ENCODE data around the gene MED9. TPM values are rescaled to one million over a fixed set of nuclear protein-coding genes. Genes with fewer than 3 reads are reported as not detected.

The MED9 gene
- total RNA-seq, 1 experiment from 2014 or later = 28.3 TPM

DNA sequence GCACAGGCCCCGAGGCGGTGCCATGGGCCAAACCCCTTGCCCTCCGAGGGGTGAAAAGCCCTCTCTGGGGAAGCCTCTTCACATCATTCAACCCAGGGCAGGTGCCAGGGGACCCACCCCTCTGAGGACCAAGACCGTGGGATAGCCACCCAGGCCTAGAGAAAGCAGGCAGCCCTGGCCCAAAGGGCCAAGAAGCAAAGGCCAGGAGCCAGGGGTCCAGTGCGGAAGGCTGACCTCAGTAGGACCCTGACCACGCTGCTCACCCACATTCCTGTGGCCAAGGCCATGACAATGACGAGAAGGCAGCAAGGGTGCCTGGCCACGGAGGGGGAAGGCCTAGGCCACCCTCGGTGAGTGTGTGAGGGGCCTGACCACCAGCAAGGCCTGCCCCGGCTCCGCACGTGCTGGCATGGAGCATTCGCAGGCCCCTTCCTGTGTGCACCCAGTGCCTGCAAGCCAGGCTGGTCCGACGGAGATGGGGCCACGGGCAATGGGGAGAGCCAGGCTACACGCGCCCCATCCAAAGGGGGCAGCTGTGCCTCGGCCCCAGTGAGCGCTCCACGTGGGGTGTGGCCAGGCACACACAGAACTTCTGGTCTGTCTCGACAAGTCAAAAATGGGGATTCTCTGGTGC lies 43.9 kb downstream of the MED9 start:
- TF ChIP-seq, protein P1, sequence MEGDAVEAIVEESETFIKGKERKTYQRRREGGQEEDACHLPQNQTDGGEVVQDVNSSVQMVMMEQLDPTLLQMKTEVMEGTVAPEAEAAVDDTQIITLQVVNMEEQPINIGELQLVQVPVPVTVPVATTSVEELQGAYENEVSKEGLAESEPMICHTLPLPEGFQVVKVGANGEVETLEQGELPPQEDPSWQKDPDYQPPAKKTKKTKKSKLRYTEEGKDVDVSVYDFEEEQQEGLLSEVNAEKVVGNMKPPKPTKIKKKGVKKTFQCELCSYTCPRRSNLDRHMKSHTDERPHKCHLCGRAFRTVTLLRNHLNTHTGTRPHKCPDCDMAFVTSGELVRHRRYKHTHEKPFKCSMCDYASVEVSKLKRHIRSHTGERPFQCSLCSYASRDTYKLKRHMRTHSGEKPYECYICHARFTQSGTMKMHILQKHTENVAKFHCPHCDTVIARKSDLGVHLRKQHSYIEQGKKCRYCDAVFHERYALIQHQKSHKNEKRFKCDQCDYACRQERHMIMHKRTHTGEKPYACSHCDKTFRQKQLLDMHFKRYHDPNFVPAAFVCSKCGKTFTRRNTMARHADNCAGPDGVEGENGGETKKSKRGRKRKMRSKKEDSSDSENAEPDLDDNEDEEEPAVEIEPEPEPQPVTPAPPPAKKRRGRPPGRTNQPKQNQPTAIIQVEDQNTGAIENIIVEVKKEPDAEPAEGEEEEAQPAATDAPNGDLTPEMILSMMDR (conservative IDR thresholded peaks at IDR 0.05; ENCODE audit: low read depth, low read length) = no peak
- TF ChIP-seq EZH2phosphoT487 (IDR thresholded peaks at IDR 0.05; ENCODE audit: borderline replicate concordance, low read length) (no peak), EZH2 (IDR thresholded peaks at IDR 0.05; ENCODE audit: low read length, unreplicated experiment) (no peak)
- no peaks in the 10 kb centered on the region for H4K20me1 ChIP-seq (ENCODE audit: low read length)
- H3K9me3 ChIP-seq (ENCODE audit: low read length) = no peaks in the 10 kb centered on the region
- H3K9me2 ChIP-seq (replicated peaks; ENCODE audit: low read length) = no peaks in the 10 kb centered on the region
- H3K4me2 ChIP-seq (ENCODE audit: low read length) = no peak overlapping the region
- no peak overlapping the region for H3K4me3 ChIP-seq (ENCODE audit: low read length)
- DNase-seq (no peak), ATAC-seq (no peak)
- H3F3A ChIP-seq (ENCODE audit: low read length, unreplicated experiment) = no peaks in the 10 kb centered on the region
- ChIA-PET CTCF (no interaction called here), POLR2A (ENCODE audit: unreplicated experiment) (no interaction called here)
- H3K36me3 ChIP-seq (ENCODE audit: low read depth, low read length) = no peaks in the 10 kb centered on the region
- H3K79me2 ChIP-seq (ENCODE audit: low read length) = no peaks in the 10 kb centered on the region
- H3K9ac ChIP-seq (ENCODE audit: low read length) = no peak overlapping the region
- intact Hi-C loops (cut with micrococcal nuclease) = no loop called here
- no TSS peak for BruUV-seq (replicated peaks)
- H3K27ac ChIP-seq (ENCODE audit: low read length) = no peak overlapping the region
- H3K4me1 ChIP-seq (ENCODE audit: insufficient read depth, low read length) = no peaks in the 10 kb centered on the region
- no peaks in the 10 kb centered on the region for H3K27me3 ChIP-seq (ENCODE audit: low read length)
- H2AFZ ChIP-seq (ENCODE audit: low read length) = no peak overlapping the region

DNA sequence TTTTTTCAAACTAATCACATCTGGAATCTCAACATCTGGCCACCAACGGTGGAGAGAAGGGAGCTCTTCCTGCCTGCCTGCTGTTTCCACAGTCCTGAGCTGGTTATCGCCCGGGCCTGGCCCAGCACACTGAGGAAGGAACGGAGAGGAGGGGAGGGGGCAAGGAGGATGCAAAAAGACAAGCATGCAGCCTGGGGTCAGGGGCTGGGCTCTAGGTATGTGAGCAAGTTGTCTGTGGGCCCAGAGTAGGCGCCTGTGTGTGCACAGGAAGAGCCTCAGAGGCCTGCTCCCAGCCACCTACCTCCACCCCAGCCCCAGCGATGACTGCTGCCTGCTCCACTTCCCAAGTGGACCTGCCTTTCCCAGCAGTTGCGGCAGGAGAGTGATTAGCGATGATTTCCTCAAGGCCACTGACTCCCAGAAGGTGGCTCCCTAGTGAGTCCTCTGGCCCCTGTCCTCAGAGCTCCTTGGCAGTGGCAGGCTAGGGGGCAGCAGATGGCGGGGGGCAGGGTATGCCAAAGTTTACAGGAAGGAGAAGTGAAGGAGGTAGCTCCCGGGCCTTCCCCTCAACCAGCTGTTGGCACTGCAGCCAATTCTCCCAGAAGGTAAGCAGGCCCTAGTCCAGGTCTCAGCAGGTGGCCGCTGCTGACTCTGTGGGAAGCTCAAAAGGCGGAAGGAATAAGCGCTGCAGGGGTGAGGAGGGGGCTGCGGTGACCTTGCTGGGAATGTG lies 46.4 kb downstream of the MED9 start:
- Histone ChIP-seq H4K20me1 (ENCODE audit: low read length) (no peaks in the 10 kb centered on the region), H3K4me3 (ENCODE audit: low read length) (no peak overlapping the region), H3K27ac (ENCODE audit: low read length) (no peak overlapping the region), H3K4me2 (ENCODE audit: low read length) (no peak overlapping the region), H3K9me2 (replicated peaks; ENCODE audit: low read length) (no peaks in the 10 kb centered on the region), H3K4me1 (ENCODE audit: insufficient read depth, low read length) (no peaks in the 10 kb centered on the region), H3K36me3 (ENCODE audit: low read depth, low read length) (no peaks in the 10 kb centered on the region), H3K27me3 (ENCODE audit: low read length) (no peaks in the 10 kb centered on the region), H3K79me2 (ENCODE audit: low read length) (no peaks in the 10 kb centered on the region), H3K9ac (ENCODE audit: low read length) (no peak overlapping the region), H2AFZ (ENCODE audit: low read length) (no peak overlapping the region), H3K9me3 (ENCODE audit: low read length) (no peaks in the 10 kb centered on the region), H3F3A (ENCODE audit: low read length, unreplicated experiment) (no peaks in the 10 kb centered on the region)
- TF ChIP-seq, protein P1 (conservative IDR thresholded peaks at IDR 0.05; ENCODE audit: low read depth, low read length) = no peak
- TF ChIP-seq EZH2 (IDR thresholded peaks at IDR 0.05; ENCODE audit: low read length, unreplicated experiment) (no peak), EZH2phosphoT487 (IDR thresholded peaks at IDR 0.05; ENCODE audit: borderline replicate concordance, low read length) (no peak)
- ChIA-PET CTCF (interaction anchor here (0.6 kb wide), 1 partner anchor 11 kb away, joined by 4 read pairs; no protein-coding TSS in a partner anchor), POLR2A (ENCODE audit: unreplicated experiment) (no interaction called here)
- no peak for ATAC-seq
- DNase-seq = no peak
- intact Hi-C loops (cut with micrococcal nuclease) = no loop called here
- BruUV-seq (replicated peaks) = no TSS peak

Measured in PC-3 (cell line).